SK-N-SH treated with all-trans-retinoic acid at 6 μM for 48 hours (cell line): ENCODE measurements around the gene PRTFDC1.

Source experiments
- ESRRG ChIP-seq: fragments of 250-450 bp; sonication (Bioruptor Pico); IDR thresholded peaks from 2 replicates; pipeline ENCODE4 v1.6.1; 2021; ENCODE audit warnings: mild to moderate bottlenecking
- GLIS3 ChIP-seq: fragments of 250-450 bp; sonication (Bioruptor Pico); IDR thresholded peaks from 2 replicates; pipeline ENCODE4 v1.5.0; 2020; ENCODE audit warnings: mild to moderate bottlenecking, moderate library complexity
- PPARA ChIP-seq: fragments of 250-450 bp; sonication (Bioruptor Pico); IDR thresholded peaks from 2 replicates; pipeline ENCODE4 v1.5.0; 2020; ENCODE audit warnings: mild to moderate bottlenecking, borderline replicate concordance
- RARB ChIP-seq: fragments of 250-450 bp; sonication (Bioruptor Pico); IDR thresholded peaks from 2 replicates; pipeline ENCODE4 v1.8.0; 2021; ENCODE audit warnings: mild to moderate bottlenecking, moderate library complexity
- TCF4 ChIP-seq: fragments of 250-450 bp; sonication (Bioruptor Pico); IDR thresholded peaks from 2 replicates; pipeline ENCODE4 v1.8.0; 2021; ENCODE audit warnings: mild to moderate bottlenecking, moderate library complexity, borderline replicate concordance
- ZFP30 ChIP-seq: fragments of 450-650 bp; formaldehyde crosslinking; IDR thresholded peaks from 2 replicates; pipeline ENCODE4 v1.5.0; 2022; ENCODE audit warnings: mild to moderate bottlenecking, moderate library complexity
- ZNF70 ChIP-seq: fragments of 450-650 bp; formaldehyde crosslinking; IDR thresholded peaks from 2 replicates; pipeline ENCODE4 v1.5.0; 2020; ENCODE audit warnings: mild to moderate bottlenecking, moderate library complexity
- TF ChIP-seq, protein P1 (sequence below): fragments of 250-450 bp; sonication (Bioruptor Pico); IDR thresholded peaks from 2 replicates; pipeline ENCODE4 v1.8.0; 2020; ENCODE audit warnings: mild to moderate bottlenecking, moderate library complexity, borderline replicate concordance

DNA sequence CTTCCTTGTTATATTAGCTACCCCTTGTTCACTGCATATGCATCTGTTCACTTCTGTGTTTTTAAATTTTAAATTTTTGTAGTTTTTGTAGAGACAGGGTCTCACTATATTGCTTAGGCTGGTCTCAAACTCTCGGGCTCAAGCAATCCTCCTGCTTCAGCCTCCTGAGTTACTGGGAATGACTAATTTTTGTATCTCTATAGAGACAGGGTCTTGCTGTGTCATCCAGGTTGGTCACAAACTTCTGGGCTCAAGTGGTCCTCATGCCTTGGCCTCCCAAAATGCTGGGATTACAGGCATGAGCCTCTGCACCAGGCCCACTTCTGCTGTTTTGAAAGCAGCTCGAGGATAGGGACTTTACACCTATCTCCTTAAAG is 64.6 kb downstream of the PRTFDC1 start:
- TF ChIP-seq PPARA (CRISPR knock-in tag) (no peak), ZNF70 (CRISPR knock-in tag) (no peak), RARB (CRISPR knock-in tag) (no peak), GLIS3 (no peak), ESRRG (no peak), ZFP30 (CRISPR knock-in tag) (no peak), TCF4 (CRISPR knock-in tag) (no peak)
- TF ChIP-seq, protein P1, sequence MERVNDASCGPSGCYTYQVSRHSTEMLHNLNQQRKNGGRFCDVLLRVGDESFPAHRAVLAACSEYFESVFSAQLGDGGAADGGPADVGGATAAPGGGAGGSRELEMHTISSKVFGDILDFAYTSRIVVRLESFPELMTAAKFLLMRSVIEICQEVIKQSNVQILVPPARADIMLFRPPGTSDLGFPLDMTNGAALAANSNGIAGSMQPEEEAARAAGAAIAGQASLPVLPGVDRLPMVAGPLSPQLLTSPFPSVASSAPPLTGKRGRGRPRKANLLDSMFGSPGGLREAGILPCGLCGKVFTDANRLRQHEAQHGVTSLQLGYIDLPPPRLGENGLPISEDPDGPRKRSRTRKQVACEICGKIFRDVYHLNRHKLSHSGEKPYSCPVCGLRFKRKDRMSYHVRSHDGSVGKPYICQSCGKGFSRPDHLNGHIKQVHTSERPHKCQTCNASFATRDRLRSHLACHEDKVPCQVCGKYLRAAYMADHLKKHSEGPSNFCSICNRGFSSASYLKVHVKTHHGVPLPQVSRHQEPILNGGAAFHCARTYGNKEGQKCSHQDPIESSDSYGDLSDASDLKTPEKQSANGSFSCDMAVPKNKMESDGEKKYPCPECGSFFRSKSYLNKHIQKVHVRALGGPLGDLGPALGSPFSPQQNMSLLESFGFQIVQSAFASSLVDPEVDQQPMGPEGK (CRISPR knock-in tag), result no peak
